GM18951 (cell line): ENCODE data around the gene DISC1.

Source experiments
- POLR2A ChIP-seq: IDR thresholded peaks from 4 replicates; pipeline ENCODE4 v1.6.1; 2011; ENCODE audit warnings: mild to moderate bottlenecking; ENCODE audit not compliant: insufficient read length, insufficient read depth; ENCODE audit errors: extremely low read depth
- in situ Hi-C: fragments of 300-500 bp; cut with MboI; formaldehyde crosslinking; loops from one replicate; pipeline ENCODE4 v1.12.0; 2022; ENCODE audit warnings: low sequenced_read_pairs, mixed read lengths, inconsistent platforms; ENCODE audit not compliant: unreplicated experiment

The DISC1 gene

DNA sequence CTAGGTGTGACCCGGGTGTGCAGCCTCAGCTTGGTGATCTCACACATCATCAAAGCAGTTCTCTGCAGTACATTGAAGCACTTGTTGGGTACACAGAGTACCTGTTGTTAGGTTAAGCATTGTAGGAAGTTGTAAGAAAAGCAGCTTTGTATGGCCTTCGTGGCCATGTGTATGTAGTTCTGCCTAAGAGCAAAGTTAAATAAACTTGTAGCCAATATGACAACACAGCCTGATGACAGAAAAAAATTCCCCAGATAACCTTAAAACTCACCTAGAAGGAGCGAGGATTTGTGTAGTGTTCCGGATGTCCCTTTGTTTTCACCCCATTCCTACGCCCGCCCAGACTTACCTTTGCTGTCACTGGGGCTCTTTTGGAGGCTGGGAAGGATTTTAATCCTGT, 48.0 kb downstream of the DISC1 start:
- TF ChIP-seq POLR2A, result no peak

GRCh38 chr1:231676487-231676886, 49.9 kb downstream of the DISC1 start:
- in situ Hi-C loops, result no loop called here
- no peak for TF ChIP-seq POLR2A

More for the DNA sequence above, 48.0 kb downstream of the DISC1 start:
- in situ Hi-C loops, result no loop called here

DNA sequence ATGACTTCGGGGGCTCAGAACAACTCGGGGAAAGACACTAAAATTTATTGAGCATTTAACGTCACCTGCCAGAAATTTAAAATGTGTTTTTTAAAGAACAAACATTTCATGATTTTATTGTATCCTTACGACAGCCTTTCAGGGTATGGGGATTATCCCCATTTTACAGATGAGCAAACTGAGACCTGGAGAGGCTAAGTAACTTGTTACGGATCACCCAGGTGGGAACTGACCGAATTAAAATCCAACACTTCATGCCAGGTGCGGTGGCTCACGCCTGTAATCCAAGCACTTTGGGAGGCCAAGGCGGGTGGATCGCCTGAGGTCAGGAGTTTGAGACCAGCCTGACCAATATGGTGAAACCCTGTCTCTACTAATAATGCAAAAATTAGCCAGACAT, 50.9 kb downstream of the DISC1 start:
- in situ Hi-C loops, result no loop called here

GRCh38 chr1:231678011-231678432, 51.4 kb downstream of the DISC1 start:
- in situ Hi-C loops, result no loop called here
- TF ChIP-seq POLR2A, result no peak

More for the DNA sequence above, 50.9 kb downstream of the DISC1 start:
- no peak for TF ChIP-seq POLR2A

DNA sequence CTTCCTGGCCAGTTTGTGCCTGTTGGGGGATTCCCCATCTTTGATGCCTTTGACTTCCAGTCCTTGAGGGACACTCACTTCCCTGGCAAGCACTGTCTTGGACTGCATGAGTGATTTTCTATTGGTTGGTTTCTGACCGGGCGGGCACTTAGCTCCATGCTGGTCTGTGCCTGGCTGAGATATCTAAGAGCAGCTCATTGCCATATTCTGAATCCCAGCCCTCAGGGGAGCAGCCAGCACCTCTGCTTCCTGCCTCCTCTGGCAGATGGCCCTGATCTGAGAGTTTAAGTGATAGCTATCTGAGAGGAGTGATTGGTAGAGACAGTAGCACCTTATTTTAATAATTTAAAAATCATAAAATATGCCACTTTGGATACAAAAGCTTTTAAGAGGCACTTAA, 52.5 kb downstream of the DISC1 start:
- TF ChIP-seq POLR2A, result no peak
- in situ Hi-C loops, result no loop called here

GRCh38 chr1:231681006-231681405, 54.4 kb downstream of the DISC1 start:
- no peak for TF ChIP-seq POLR2A
- in situ Hi-C loops, result no loop called here

DNA sequence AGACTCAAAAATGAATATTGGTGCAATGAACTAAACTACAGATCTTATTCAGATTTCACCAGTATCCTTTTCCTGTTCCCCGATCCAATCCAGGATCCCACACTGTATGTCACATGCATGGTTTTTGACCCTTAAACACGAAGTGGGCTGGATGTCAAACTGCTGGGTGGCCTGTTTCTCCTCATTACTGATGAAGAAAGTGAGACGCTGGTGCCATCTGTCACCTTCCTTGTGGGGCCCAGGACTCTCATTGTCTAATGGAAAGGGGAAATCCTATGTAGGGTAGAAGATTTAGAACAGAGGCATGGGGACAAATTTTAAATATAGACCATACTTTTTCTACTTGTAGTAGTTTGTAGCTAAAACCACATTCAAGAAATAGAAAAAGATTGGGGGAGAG, 56.2 kb downstream of the DISC1 start:
- in situ Hi-C loops, result no loop called here
- TF ChIP-seq POLR2A, result no peak

GRCh38 chr1:231683439-231684165, 57.0 kb downstream of the DISC1 start:
- in situ Hi-C loops, result no loop called here
- TF ChIP-seq POLR2A, result no peak

GRCh38 chr1:231684356-231685244, 58.0 kb downstream of the DISC1 start:
- in situ Hi-C loops, result no loop called here
- TF ChIP-seq POLR2A, result no peak

DNA sequence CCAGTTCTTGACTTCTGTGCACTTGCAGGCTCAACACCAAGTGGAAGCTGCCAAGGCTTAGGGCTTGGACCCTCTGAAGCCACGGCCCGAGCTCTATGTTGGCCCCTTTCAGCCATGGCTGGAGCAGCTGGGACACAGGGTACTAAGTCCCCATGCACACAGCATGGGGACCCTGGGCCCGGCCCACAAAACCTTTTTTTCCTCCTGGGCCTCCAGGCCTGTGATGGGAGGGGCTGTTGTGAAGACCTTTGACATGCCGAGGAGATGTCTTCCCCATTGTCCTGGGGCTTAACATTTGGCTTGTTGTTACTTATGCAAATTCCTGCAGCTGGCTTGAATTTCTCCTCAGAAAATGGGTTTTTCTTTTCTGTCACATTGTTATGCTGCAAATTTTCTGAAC, 59.8 kb downstream of the DISC1 start:
- in situ Hi-C loops, result no loop called here
- TF ChIP-seq POLR2A, result no peak

DNA sequence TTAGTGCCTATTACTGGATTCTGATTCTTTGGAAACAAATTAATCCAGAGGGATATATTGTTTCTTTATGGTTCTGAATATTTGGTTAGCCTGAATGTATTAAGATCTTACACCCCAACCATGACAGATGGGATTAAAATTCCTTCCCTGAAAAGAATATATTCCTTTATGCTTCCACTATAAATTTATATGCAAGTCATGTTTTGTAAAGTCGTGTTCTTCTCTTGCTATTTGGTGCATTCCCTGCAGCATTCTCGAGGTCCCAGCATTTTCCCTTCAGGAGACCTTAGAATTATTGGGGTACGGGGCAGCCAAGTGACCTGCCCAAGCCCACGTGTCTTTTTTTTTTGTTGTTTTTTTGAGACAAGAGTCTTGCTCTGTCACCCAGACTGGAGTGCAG, 62.4 kb downstream of the DISC1 start:
- TF ChIP-seq POLR2A, result no peak
- in situ Hi-C loops, result no loop called here

DNA sequence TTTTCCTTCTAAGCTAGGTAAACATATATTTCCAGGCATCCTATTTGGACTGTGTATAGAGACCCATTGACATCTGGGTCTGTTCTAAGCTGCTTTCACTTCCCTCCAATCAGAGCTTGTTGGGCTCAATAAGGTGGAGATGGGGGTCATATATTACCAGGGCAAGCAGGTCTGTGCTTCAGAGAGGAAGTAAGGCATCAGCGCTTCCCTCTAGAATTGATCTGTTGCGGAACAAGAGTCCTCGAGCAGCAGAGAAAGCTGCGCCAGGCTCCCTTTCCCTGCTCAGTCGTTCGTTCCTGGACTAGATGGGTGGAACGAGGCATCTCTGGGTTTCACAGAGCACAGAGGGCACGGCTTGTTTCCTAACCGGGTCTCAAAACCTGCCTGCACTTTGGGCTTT, 63.5 kb downstream of the DISC1 start:
- TF ChIP-seq POLR2A, result no peak
- in situ Hi-C loops, result no loop called here

GRCh38 chr1:231691618-231692259, 65.1 kb downstream of the DISC1 start:
- in situ Hi-C loops, result no loop called here
- TF ChIP-seq POLR2A, result no peak

GRCh38 chr1:231693361-231694074, 66.9 kb downstream of the DISC1 start:
- no peak for TF ChIP-seq POLR2A
- in situ Hi-C loops, result no loop called here
